SU-DHL-6 (cell line): ENCODE measurements around the gene ACOX2.

Experiments
- H2AFZ ChIP-seq: fragments of 200-600 bp; sonication (generic); 2 replicates; pipeline ENCODE4 v1.6.1; 2014; ENCODE audit warnings: low read depth, mild to moderate bottlenecking, moderate library complexity, mixed read lengths, antibody characterized with exemption, low read length; ENCODE audit not compliant: severe bottlenecking
- H3F3A ChIP-seq: fragments of 200-600 bp; shearing (Covaris generic); 2 replicates; pipeline ENCODE4 v1.6.0; 2016; ENCODE audit warnings: antibody characterized with exemption, mild to moderate bottlenecking; ENCODE audit not compliant: insufficient read depth
- H3K27ac ChIP-seq: fragments of 200-600 bp; sonication (generic); 2 replicates; pipeline ENCODE4 v1.5.1; 2016; ENCODE audit warnings: low read depth, mild to moderate bottlenecking, low read length, moderate library complexity, mixed read lengths
- H3K27me3 ChIP-seq: fragments of 200-600 bp; sonication (generic), shearing (Covaris generic); 2 replicates; pipeline ENCODE4 v1.6.0; 2014; ENCODE audit warnings: mild to moderate bottlenecking, low read length
- H3K36me3 ChIP-seq: fragments of 200-600 bp; sonication (generic); 2 replicates; pipeline ENCODE4 v1.6.1; 2014; ENCODE audit warnings: mild to moderate bottlenecking, low read length, mixed read lengths
- H3K4me2 ChIP-seq: fragments of 300-600, 200-600 bp; shearing (Covaris generic), sonication (generic); 2 replicates; pipeline ENCODE4 v1.6.0; 2014; ENCODE audit warnings: low read length, low read depth, mild to moderate bottlenecking; ENCODE audit not compliant: poor library complexity, severe bottlenecking
- H3K4me3 ChIP-seq: fragments of 200-600 bp; sonication (generic); 2 replicates; pipeline ENCODE4 v1.5.1; 2014; ENCODE audit warnings: antibody characterized with exemption, low read length, mild to moderate bottlenecking, mixed read lengths; ENCODE audit not compliant: insufficient read depth, poor library complexity, severe bottlenecking
- H3K79me2 ChIP-seq: fragments of 200-600 bp; sonication (generic); 2 replicates; pipeline ENCODE4 v1.6.1; 2014; ENCODE audit warnings: mild to moderate bottlenecking, low read length, moderate library complexity; ENCODE audit not compliant: insufficient read depth
- H3K9ac ChIP-seq: fragments of 200-600 bp; sonication (generic); 2 replicates; pipeline ENCODE4 v1.7.0; 2014; ENCODE audit warnings: mild to moderate bottlenecking, low read length
- H3K9me2 ChIP-seq: fragments of 200-600 bp; sonication (generic); replicated peaks from 2 replicates; pipeline ENCODE4 v1.6.1; 2014; ENCODE audit warnings: low read length; ENCODE audit not compliant: insufficient read depth
- H3K9me3 ChIP-seq: fragments of 200-600 bp; sonication (generic); 2 replicates; pipeline ENCODE4 v1.6.1; 2014; ENCODE audit warnings: low read length, mixed read lengths; ENCODE audit not compliant: insufficient read depth
- H4K20me1 ChIP-seq: fragments of 200-600 bp; sonication (generic); 2 replicates; pipeline ENCODE4 v1.6.1; 2014; ENCODE audit warnings: low read depth, mild to moderate bottlenecking, antibody characterized with exemption, low read length, moderate library complexity, mixed read lengths
- EZH2phosphoT487 ChIP-seq: fragments of 200-600 bp; sonication (generic), shearing (Covaris generic); conservative IDR thresholded peaks from 2 replicates; pipeline ENCODE4 v1.6.1; 2018; ENCODE audit warnings: mild to moderate bottlenecking, antibody characterized with exemption, low read length, moderate library complexity, mixed read lengths
- TF ChIP-seq, protein P1 (sequence below): fragments of 200-600 bp; sonication (generic); IDR thresholded peaks from one replicate; pipeline ENCODE4 v1.5.1; 2017; ENCODE audit warnings: antibody characterized with exemption, mild to moderate bottlenecking, low read length, moderate library complexity; ENCODE audit not compliant: insufficient read depth, poor library complexity, severe bottlenecking

The ACOX2 gene

DNA sequence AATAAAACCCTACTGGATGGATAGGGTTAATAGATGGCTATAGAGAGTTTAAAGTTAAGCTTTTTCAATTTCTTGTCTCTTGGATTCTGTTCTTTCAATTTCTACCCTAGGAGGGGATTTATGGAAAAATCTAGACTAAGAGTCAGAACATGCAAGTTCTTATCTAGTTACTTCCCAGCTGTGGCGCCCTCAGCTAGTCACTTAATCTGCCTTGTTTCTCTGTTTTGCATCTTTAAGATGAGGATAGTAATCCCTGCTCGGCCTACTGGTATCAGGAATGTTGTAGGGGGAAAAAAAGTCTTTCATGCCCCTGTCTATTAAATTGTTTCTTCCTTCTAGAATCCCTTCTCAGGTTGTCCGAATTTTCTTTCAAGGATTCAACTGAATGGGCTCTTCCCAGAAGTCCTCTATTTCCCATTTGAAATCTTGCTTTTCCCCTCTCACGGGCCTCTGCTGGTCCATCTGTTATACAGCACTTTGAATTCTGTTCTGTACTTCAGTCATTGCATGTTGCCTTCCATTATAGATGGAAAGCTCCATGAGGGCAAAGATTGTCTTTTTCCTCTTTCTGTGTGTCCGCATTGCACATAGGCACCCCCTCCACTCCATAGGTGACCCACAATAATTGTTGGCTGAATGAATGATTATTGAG, 40.7 kb downstream of the ACOX2 start:
- H3K27ac ChIP-seq, result no peak overlapping the region
- no peak overlapping the region for H3K4me3 ChIP-seq
- H3K9ac ChIP-seq, result no peak overlapping the region
- no peaks in the 10 kb centered on the region for H3K27me3 ChIP-seq
- no peaks in the 10 kb centered on the region for H3K9me2 ChIP-seq
- no peak overlapping the region for H3K4me2 ChIP-seq
- H3F3A ChIP-seq, result no peaks in the 10 kb centered on the region; the same call in 1 of the 2 replicates
- H3K79me2 ChIP-seq, result peaks cover 16% of the 10 kb centered on the region
- peaks cover 15% of the 10 kb centered on the region; the same call in 1 of the 2 replicates for H4K20me1 ChIP-seq
- TF ChIP-seq, protein P1, sequence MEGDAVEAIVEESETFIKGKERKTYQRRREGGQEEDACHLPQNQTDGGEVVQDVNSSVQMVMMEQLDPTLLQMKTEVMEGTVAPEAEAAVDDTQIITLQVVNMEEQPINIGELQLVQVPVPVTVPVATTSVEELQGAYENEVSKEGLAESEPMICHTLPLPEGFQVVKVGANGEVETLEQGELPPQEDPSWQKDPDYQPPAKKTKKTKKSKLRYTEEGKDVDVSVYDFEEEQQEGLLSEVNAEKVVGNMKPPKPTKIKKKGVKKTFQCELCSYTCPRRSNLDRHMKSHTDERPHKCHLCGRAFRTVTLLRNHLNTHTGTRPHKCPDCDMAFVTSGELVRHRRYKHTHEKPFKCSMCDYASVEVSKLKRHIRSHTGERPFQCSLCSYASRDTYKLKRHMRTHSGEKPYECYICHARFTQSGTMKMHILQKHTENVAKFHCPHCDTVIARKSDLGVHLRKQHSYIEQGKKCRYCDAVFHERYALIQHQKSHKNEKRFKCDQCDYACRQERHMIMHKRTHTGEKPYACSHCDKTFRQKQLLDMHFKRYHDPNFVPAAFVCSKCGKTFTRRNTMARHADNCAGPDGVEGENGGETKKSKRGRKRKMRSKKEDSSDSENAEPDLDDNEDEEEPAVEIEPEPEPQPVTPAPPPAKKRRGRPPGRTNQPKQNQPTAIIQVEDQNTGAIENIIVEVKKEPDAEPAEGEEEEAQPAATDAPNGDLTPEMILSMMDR, result no peak
- no peak for TF ChIP-seq EZH2phosphoT487
- no peaks in the 10 kb centered on the region for H3K36me3 ChIP-seq
- H3K9me3 ChIP-seq, result no peaks in the 10 kb centered on the region
- H2AFZ ChIP-seq, result no peak overlapping the region

DNA sequence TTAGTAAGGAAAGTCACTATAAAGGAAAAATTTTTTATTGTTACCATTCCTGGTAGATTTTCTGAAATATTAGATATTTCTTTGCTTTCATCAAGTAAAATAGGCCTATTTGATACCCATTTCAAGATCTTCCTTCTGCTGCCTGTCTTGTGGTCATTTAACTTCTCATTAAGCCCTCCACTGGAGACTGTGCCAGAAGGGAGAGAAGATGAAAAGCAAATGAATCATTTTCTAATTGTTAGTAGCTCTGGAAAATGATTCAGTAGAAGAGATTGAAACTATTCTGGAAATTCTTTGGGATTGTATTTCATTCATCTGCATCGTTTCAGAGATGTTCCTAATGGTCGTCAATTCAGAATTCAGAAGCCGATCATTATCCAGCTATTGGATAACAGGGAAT, 41.9 kb downstream of the ACOX2 start:
- Histone ChIP-seq H3K27me3 (no peaks in the 10 kb centered on the region), H3K36me3 (no peaks in the 10 kb centered on the region), H3K79me2 (peaks cover 16% of the 10 kb centered on the region), H3K9me2 (no peaks in the 10 kb centered on the region), H4K20me1 (peaks cover 15% of the 10 kb centered on the region; the same call in 1 of the 2 replicates), H3K27ac (no peak overlapping the region), H3K9me3 (no peaks in the 10 kb centered on the region), H3K9ac (no peak overlapping the region), H3K4me2 (no peak overlapping the region), H2AFZ (no peak overlapping the region), H3F3A (peaks cover 3% of the 10 kb centered on the region; the same call in 1 of the 2 replicates), H3K4me3 (no peak overlapping the region)
- no peak for TF ChIP-seq EZH2phosphoT487
- TF ChIP-seq, protein P1, result no peak

DNA sequence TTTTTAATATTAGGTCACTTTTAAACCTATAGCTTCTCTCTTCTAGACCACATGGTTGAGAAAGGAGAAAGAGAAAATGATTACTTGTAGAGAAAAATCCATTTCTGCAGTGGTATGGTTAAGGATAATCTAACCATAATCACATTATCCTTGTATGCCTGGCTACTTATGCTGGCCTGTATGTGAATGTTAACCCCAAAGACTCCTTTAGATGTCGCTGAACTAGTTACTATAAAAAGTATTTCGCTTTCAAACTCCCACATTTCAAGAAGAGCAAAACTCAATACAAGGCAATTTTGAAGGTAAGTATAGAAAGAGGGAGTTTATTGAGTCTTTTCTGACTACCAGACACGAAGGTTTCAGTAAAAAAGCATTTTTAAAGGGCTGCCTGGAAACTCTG, 42.9 kb downstream of the ACOX2 start:
- H3K27me3 ChIP-seq, result no peaks in the 10 kb centered on the region
- no peak overlapping the region for H3K9ac ChIP-seq
- H3K36me3 ChIP-seq, result no peaks in the 10 kb centered on the region
- no peaks in the 10 kb centered on the region for H3K9me3 ChIP-seq
- H3K9me2 ChIP-seq, result no peaks in the 10 kb centered on the region
- H2AFZ ChIP-seq, result no peak overlapping the region
- no peak overlapping the region for H3K27ac ChIP-seq
- TF ChIP-seq, protein P1, result no peak
- TF ChIP-seq EZH2phosphoT487, result no peak
- H3K4me3 ChIP-seq, result no peak overlapping the region
- H4K20me1 ChIP-seq, result peaks cover 15% of the 10 kb centered on the region; the same call in 1 of the 2 replicates
- H3F3A ChIP-seq, result peaks cover 9% of the 10 kb centered on the region; the same call in 1 of the 2 replicates
- H3K4me2 ChIP-seq, result no peak overlapping the region
- H3K79me2 ChIP-seq, result peaks cover 16% of the 10 kb centered on the region
